K562 (cell line): ENCODE data around the gene CS. TPM values are rescaled to one million over a fixed set of nuclear protein-coding genes. Genes with fewer than 3 reads are reported as not detected.

Experiments
- BHLHE40 ChIP-seq: IDR thresholded peaks from 2 replicates; pipeline ENCODE4 v1.6.1; 2011; ENCODE audit warnings: low read length, improper control_type of control experiment
- CBFA2T2 ChIP-seq: fragments of 450-650 bp; conservative IDR thresholded peaks from 2 replicates; pipeline ENCODE4 v1.6.1; 2017; ENCODE audit warnings: mild to moderate bottlenecking
- CREBBP ChIP-seq: IDR thresholded peaks from one replicate; pipeline ENCODE4 v1.6.1; 2012; ENCODE audit warnings: low read depth, mild to moderate bottlenecking, control low read depth, inconsistent platforms, low read length
- E2F1 ChIP-seq: sonication (generic); formaldehyde crosslinking; IDR thresholded peaks from 2 replicates; pipeline ENCODE4 v1.8.1; 2023; ENCODE audit warnings: mild to moderate bottlenecking, missing genetic modification reagents, moderate library complexity
- EWSR1 ChIP-seq: fragments of 450-650 bp; IDR thresholded peaks from 2 replicates; pipeline ENCODE4 v1.6.1; 2018; ENCODE audit warnings: borderline replicate concordance, mild to moderate bottlenecking, low read depth, moderate library complexity; ENCODE audit not compliant: partially characterized antibody
- EZH2 ChIP-seq: IDR thresholded peaks from 2 replicates; pipeline ENCODE4 v1.6.1; 2012; ENCODE audit warnings: low read depth, mild to moderate bottlenecking, inconsistent platforms, low read length, borderline replicate concordance
- FOSL1 ChIP-seq: fragments of 200-800 bp; sonication (Bioruptor generic); conservative IDR thresholded peaks from 2 replicates; pipeline ENCODE4 v1.6.1; 2016; ENCODE audit warnings: missing genetic modification characterization, missing compliant biosample characterization
- GABPB1 ChIP-seq: sonication (generic); formaldehyde crosslinking; IDR thresholded peaks from 2 replicates; pipeline ENCODE4 v1.8.0; 2022; ENCODE audit warnings: mild to moderate bottlenecking, missing genetic modification reagents
- GATAD2B ChIP-seq: fragments of 450-650 bp; IDR thresholded peaks from 2 replicates; pipeline ENCODE4 v1.6.1; 2017; ENCODE audit warnings: mild to moderate bottlenecking, borderline replicate concordance
- HOXB6 ChIP-seq: fragments of 250-450 bp; sonication (Bioruptor Pico); IDR thresholded peaks from 2 replicates; pipeline ENCODE4 v1.5.1; 2022; ENCODE audit warnings: mild to moderate bottlenecking, borderline replicate concordance
- IFI16 ChIP-seq: fragments of 250-450 bp; sonication (Bioruptor Pico); IDR thresholded peaks from 2 replicates; pipeline ENCODE4 v2.1.2; 2022; ENCODE audit warnings: mild to moderate bottlenecking, inconsistent platforms
- MYBL2 ChIP-seq, 2 experiments: fragments of 450-650 bp in 1 of 2; sonication (generic) in 1 of 2; formaldehyde crosslinking in 1 of 2; IDR thresholded peaks; 2 replicates each; pipeline versions ENCODE4 v1.6.1 to v1.8.1; 2017 to 2022; ENCODE audit warnings: borderline replicate concordance in 1 of 2, inconsistent platforms in 1 of 2, low read depth in 1 of 2, mild to moderate bottlenecking in 1 of 2, missing genetic modification reagents in 1 of 2, moderate library complexity in 1 of 2
- POU5F1 ChIP-seq: fragments of 150-350 bp; IDR thresholded peaks from 2 replicates; pipeline ENCODE4 v1.6.1; 2014; ENCODE audit warnings: borderline replicate concordance, low read length, low read depth, mild to moderate bottlenecking; ENCODE audit not compliant: partially characterized antibody
- PYGO2 ChIP-seq: fragments of 450-650 bp; IDR thresholded peaks from 2 replicates; pipeline ENCODE4 v1.6.1; 2016; ENCODE audit warnings: mild to moderate bottlenecking, missing genetic modification characterization, moderate library complexity, missing compliant biosample characterization
- SIN3A ChIP-seq, 2 experiments: fragments of 150-350 bp in 1 of 2; IDR thresholded peaks; 2 replicates each; pipeline ENCODE4 v1.6.1; 2011 to 2016; ENCODE audit warnings: borderline replicate concordance in 2 of 2, low read depth in 2 of 2, low read length in 2 of 2, mild to moderate bottlenecking in 2 of 2, moderate library complexity in 2 of 2; ENCODE audit not compliant: control insufficient read depth in 1 of 2
- SOX6 ChIP-seq: fragments of 450-650 bp; IDR thresholded peaks from 2 replicates; pipeline ENCODE4 v1.6.1; 2014; ENCODE audit warnings: mild to moderate bottlenecking
- TCF7 ChIP-seq: sonication (generic); IDR thresholded peaks from 2 replicates; pipeline ENCODE4 v1.6.1; 2016; ENCODE audit warnings: antibody characterized with exemption, borderline replicate concordance
- THRA ChIP-seq: fragments of 450-650 bp; IDR thresholded peaks from 2 replicates; pipeline ENCODE4 v1.6.1; 2017; ENCODE audit warnings: mild to moderate bottlenecking, moderate library complexity
- TSC22D4 ChIP-seq: fragments of 450-650 bp; IDR thresholded peaks from 2 replicates; pipeline ENCODE4 v1.6.1; 2016; ENCODE audit warnings: missing genetic modification characterization, missing biosample characterization, control low read depth
- ZNF224 ChIP-seq: sonication (generic); formaldehyde crosslinking; IDR thresholded peaks from 2 replicates; pipeline ENCODE4 v1.8.0; 2022; ENCODE audit warnings: mild to moderate bottlenecking, missing genetic modification reagents
- ZNF324 ChIP-seq: fragments of 250-450 bp; sonication (Bioruptor Pico); IDR thresholded peaks from 2 replicates; pipeline ENCODE4 v1.4.0; 2020; ENCODE audit warnings: mild to moderate bottlenecking
- ZNF398 ChIP-seq: fragments of 250-450 bp; sonication (Bioruptor Pico); IDR thresholded peaks from 2 replicates; pipeline ENCODE4 v1.8.0; 2021; ENCODE audit warnings: moderate library complexity, mild to moderate bottlenecking, inconsistent platforms
- ZNF696 ChIP-seq: fragments of 250-450 bp; sonication (Bioruptor Pico); conservative IDR thresholded peaks from 2 replicates; pipeline ENCODE4 v1.4.0; 2020; ENCODE audit warnings: mild to moderate bottlenecking, moderate library complexity
- polyA plus RNA-seq, 8 experiments: library from polyadenylated mRNA; depleted of rRNA in 4 of 8; stranded (reverse) in 5 of 8; unstranded in 3 of 8; fragments of >200 nt; fragmentation: Nextera tagmentation in 2 of 8; fragmentation: Illumina TruSeq in 1 of 8; extraction: Ambion mirVana in 2 of 8; extraction: Trizol in 1 of 8; gene quantifications; 2 replicates each; pipeline versions ENCODE4 v1.2.1 to v1.2.3, GENCODE V29; 2011 to 2014; ENCODE audit warnings: inconsistent platforms in 1 of 8, missing spikeins in 1 of 8
- total RNA-seq, 7 experiments: library from RNA; depleted of rRNA in 6 of 7; stranded (reverse); fragments of >200 nt in 6 of 7; fragmentation: Illumina TruSeq in 2 of 7; extraction: Trizol in 2 of 7; gene quantifications; 2 replicates each; pipeline versions ENCODE4 v1.2.1 to v1.2.3, GENCODE V29; 2011 to 2021; ENCODE audit warnings: low replicate concordance in 1 of 7

The CS gene
- total and polyA plus RNA-seq, 9 of the 15 experiments (the other 6 are each of a cell fraction or from before 2014, with no cell fraction given) = 99.9 to 390 (median 149) TPM

GRCh38 chr12:56299853-56300643, at the start of gene CS (continued):
- TF ChIP-seq EWSR1 (no peak), POU5F1 (no peak), IFI16 (CRISPR knock-in tag) (no peak), ZNF696 (no peak), TCF7 (0 out of 2 replicates have a peak, but pooled peaks have one; percentile 15), CREBBP (no peak), CBFA2T2 (no peak; the same call in 1 of the 2 replicates), ZNF324 (no peak), BHLHE40 (peak; percentile 65), ZNF398 (no peak), GATAD2B (no peak), HOXB6 (CRISPR knock-in tag) (no peak), PYGO2 (tag) (no peak), GABPB1 (CRISPR knock-in tag) (peak; percentile 64), FOSL1 (tag) (no peak), TSC22D4 (tag) (no peak), SIN3A (IDR thresholded peaks at IDR 0.05; ENCODE audit: borderline replicate concordance in 2 of 2, control insufficient read depth in 1 of 2, low read depth in 2 of 2, low read length in 2 of 2) (peak; percentile 85 to 87; a peak in 2 of 4 replicates), EZH2 (no peak), SOX6 (peak; percentile 53; the same call in 1 of the 2 replicates), MYBL2 (IDR thresholded peaks at IDR 0.05; ENCODE audit: low read depth) (no peak), MYBL2 (CRISPR knock-in tag; IDR thresholded peaks at IDR 0.05; ENCODE audit: borderline replicate concordance) (no peak), ZNF224 (CRISPR knock-in tag) (no peak), E2F1 (CRISPR knock-in tag) (no peak), THRA (no peak)
